ENCODE results near the gene SLC34A1. TPM values are rescaled to one million over a fixed set of nuclear protein-coding genes. Genes with fewer than 3 reads are reported as not detected.
A peak's percentile ranks its signal among the peaks of the same experiment; 100 is the strongest.

The SLC34A1 gene
- total and polyA plus RNA-seq, 2 of the 13 experiments (the other 11 are each of a cell fraction or from before 2014, with no cell fraction given): 0.03 to 0.20 TPM

GRCh38 chr5:177427211-177427822 lies 43.1 kb downstream of the SLC34A1 start (continued):
- TF ChIP-seq ZBTB43 (CRISPR knock-in tag; conservative IDR thresholded peaks at IDR 0.05) (no peak), ZFX (CRISPR knock-in tag; IDR thresholded peaks at IDR 0.05; ENCODE audit: low read depth) (peak; percentile 4; the same call in 1 of the 2 replicates), POLR2G (IDR thresholded peaks at IDR 0.05; ENCODE audit: low read depth, low read length) (peak; percentile 15; the same call in 1 of the 2 replicates), ZBTB46 (CRISPR knock-in tag; IDR thresholded peaks at IDR 0.05; ENCODE audit: borderline replicate concordance) (no peak), KDM5B (CRISPR knock-in tag; IDR thresholded peaks at IDR 0.05; ENCODE audit: borderline replicate concordance) (peak; percentile 70; the same call in 1 of the 2 replicates), KLF11 (CRISPR knock-in tag; IDR thresholded peaks at IDR 0.05) (0 out of 2 replicates have a peak, but pooled peaks have one; percentile 16), ZNF597 (CRISPR knock-in tag; IDR thresholded peaks at IDR 0.05) (no peak), ZNF574 (CRISPR knock-in tag; IDR thresholded peaks at IDR 0.05) (no peak), ZNF879 (CRISPR knock-in tag; IDR thresholded peaks at IDR 0.05) (no peak), CHCHD3 (CRISPR knock-in tag; IDR thresholded peaks at IDR 0.05) (0 out of 2 replicates have a peak, but pooled peaks have one; percentile 21), TFE3 (CRISPR knock-in tag; IDR thresholded peaks at IDR 0.05) (0 out of 2 replicates have a peak, but pooled peaks have one; percentile 10), POLR2A (IDR thresholded peaks at IDR 0.05; ENCODE audit: insufficient read depth in 1 of 2, low read depth in 2 of 2, low read length in 2 of 2) (no peak), ZNF567 (CRISPR knock-in tag; IDR thresholded peaks at IDR 0.05; ENCODE audit: borderline replicate concordance) (peak; percentile 60; the same call in 1 of the 2 replicates), SAP130 (CRISPR knock-in tag; IDR thresholded peaks at IDR 0.05; ENCODE audit: low read depth) (peak; percentile 10; the same call in 1 of the 2 replicates), PCBP2 (optimal IDR thresholded peaks at IDR 0.05; ENCODE audit: low read depth, low read length, poor library complexity, severe bottlenecking) (no peak), ZNF33B (CRISPR knock-in tag; IDR thresholded peaks at IDR 0.05) (0 out of 2 replicates have a peak, but pooled peaks have one; percentile 71), MAX (IDR thresholded peaks at IDR 0.05) (peak; percentile 55), BCL3 (CRISPR knock-in tag; IDR thresholded peaks at IDR 0.05) (0 out of 2 replicates have a peak, but pooled peaks have one; percentile 10), SPEN (CRISPR knock-in tag; IDR thresholded peaks at IDR 0.05; ENCODE audit: low read depth) (no peak)
